DND-41 (cell line): ENCODE data around the gene TP53AIP1.

Experiments
- EZH2 ChIP-seq: IDR thresholded peaks from 3 replicates; pipeline ENCODE4 v1.6.1; 2012; ENCODE audit warnings: borderline replicate concordance, low read depth, mild to moderate bottlenecking, moderate library complexity, low read length, inconsistent platforms; ENCODE audit not compliant: severe bottlenecking
- TF ChIP-seq, protein P1 (sequence below): IDR thresholded peaks from 2 replicates; pipeline ENCODE4 v1.5.1; 2012; ENCODE audit warnings: borderline replicate concordance, low read length, moderate library complexity, mild to moderate bottlenecking; ENCODE audit not compliant: poor library complexity, severe bottlenecking; ENCODE audit errors: extremely low read depth

DNA sequence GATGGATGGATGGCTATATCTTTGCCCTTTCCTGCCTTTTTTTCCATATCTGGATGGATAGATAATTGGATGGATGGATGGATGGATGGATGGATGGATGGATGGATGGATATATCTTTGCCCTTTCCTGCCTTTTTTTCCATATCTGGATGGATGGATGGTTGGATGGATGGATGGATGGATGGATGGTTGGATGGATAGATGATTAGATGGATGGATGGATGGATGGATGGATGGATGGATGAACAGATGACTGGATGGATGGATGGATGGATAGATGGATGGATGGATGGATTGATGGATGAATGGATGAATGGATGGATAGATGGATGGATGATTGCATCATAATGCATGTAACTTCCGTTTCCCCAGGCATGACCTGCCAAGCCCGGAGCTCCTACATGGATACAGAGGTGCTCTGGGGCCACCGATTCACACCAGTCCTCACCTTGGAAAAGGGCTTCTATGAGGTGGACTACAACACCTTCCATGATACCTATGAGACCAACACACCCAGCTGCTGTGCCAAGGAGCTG, 26.6 kb downstream of the TP53AIP1 start:
- TF ChIP-seq, protein P1, sequence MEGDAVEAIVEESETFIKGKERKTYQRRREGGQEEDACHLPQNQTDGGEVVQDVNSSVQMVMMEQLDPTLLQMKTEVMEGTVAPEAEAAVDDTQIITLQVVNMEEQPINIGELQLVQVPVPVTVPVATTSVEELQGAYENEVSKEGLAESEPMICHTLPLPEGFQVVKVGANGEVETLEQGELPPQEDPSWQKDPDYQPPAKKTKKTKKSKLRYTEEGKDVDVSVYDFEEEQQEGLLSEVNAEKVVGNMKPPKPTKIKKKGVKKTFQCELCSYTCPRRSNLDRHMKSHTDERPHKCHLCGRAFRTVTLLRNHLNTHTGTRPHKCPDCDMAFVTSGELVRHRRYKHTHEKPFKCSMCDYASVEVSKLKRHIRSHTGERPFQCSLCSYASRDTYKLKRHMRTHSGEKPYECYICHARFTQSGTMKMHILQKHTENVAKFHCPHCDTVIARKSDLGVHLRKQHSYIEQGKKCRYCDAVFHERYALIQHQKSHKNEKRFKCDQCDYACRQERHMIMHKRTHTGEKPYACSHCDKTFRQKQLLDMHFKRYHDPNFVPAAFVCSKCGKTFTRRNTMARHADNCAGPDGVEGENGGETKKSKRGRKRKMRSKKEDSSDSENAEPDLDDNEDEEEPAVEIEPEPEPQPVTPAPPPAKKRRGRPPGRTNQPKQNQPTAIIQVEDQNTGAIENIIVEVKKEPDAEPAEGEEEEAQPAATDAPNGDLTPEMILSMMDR = no peak
- no peak for TF ChIP-seq EZH2
